GM06990 (cell line): ENCODE results near the gene SPEN.
A peak's percentile ranks its signal among the peaks of the same experiment; 100 is the strongest.
"Not testable (repeated sequence)": the region's sequence is repeated elsewhere in the genome, so short reads cannot be mapped to it uniquely, and the experiment has no call there.

Experiments used
- DNase-seq: peaks from one replicate; pipeline ENCODE4 v3.0.0-alpha.2; 2011; ENCODE audit not compliant: insufficient read length; ENCODE audit errors: extremely low read depth
- H3K27me3 ChIP-seq: replicated peaks from 2 replicates; pipeline ENCODE4 v1.6.0; 2011; ENCODE audit warnings: low read length; ENCODE audit not compliant: control insufficient read depth, insufficient read depth
- H3K36me3 ChIP-seq: 2 replicates; pipeline ENCODE4 v1.5.1; 2011; ENCODE audit warnings: low read length; ENCODE audit not compliant: control insufficient read depth, insufficient read depth
- H3K4me3 ChIP-seq: replicated peaks from 2 replicates; pipeline ENCODE4 v1.5.1; 2011; ENCODE audit warnings: low read depth, mild to moderate bottlenecking, control low read depth, low read length
- CTCF ChIP-seq: IDR thresholded peaks from 2 replicates; pipeline ENCODE4 v1.5.1; 2011; ENCODE audit warnings: low read length, control low read depth, mild to moderate bottlenecking, inconsistent platforms; ENCODE audit not compliant: insufficient read depth, poor library complexity, severe bottlenecking

The SPEN gene

DNA sequence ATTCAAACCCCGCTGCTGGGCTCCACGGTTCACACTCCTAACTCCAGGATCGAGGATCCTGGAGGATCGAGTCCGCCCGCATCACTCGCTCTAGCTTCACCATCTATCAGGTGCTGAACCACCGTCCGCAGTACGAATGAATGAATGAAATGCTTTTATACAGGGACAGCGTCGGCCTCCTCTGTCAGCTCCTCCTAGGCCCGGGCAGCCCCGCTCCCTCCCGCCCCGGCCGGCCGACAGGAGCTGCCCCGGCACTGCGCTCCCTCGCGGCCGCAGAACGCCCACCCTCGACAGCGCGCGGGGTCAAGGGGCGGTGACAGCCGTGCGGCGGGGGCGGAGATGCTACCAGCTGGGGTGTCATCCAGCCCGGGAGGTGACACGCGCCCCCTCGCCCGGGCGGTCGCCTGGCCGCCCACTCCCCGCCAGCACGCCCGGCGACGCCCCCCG lies 127.9 kb downstream of the SPEN start:
- H3K4me3 ChIP-seq, result peak overlapping the region; percentile 83
- H3K36me3 ChIP-seq, result peaks cover 8% of the 10 kb centered on the region
- DNase-seq, result peak; percentile 86
- H3K27me3 ChIP-seq, result no peaks in the 10 kb centered on the region
- TF ChIP-seq CTCF, result peak; percentile 9

DNA sequence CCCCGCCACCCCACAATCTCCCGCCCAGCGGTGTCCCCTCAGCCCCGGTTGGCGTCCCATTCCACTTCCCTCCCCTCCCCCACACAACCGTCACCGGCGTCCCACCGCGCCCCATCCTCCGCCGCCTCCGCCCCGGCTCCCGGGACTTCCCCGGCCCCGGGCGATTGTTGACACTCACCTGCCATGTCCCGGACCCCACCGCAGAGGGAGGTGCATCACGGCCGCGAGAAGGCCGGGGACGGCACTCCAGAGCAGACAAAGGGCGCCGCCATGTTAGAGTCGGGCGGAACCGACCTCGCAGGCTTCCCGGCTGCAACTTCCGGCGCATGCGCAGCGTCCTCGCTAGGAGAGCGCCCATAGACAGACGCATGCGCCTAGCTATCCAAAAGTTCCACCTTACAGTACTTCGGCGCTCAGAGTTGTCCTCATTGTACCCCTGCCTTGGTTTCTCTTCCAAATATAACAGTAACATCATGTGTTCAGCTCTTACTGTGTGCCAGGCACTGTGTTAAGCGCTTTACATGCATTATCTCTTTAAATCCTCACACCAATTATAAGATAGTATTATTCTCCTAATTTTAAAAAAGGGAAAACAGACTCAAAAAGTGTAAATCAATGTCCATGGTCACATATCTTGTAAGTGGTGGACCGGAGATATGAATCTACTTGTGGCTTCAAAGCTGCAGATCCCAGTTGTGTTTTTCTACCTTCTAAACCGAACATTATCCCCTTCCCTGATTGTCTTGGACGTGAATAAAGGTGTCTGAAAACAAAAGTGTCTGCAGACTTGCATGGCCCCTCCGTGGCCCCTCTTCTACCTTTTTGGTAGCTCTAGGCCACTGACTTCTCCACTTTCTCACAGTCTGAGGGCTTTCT lies 128.5 kb downstream of the SPEN start, which contains the start of gene ZBTB17:
ZBTB17 (minus strand) TSS at position 297 of the 876 bp plus-strand sequence. CDS start 27,606 bp downstream, outside the sequence.
- DNase-seq, result peak; percentile 92
- Histone ChIP-seq H3K36me3 (peaks cover 8% of the 10 kb centered on the region), H3K4me3 (peak within 1 kb of the TSS; percentile 83), H3K27me3 (no peaks in the 10 kb centered on the region)
- TF ChIP-seq CTCF, result no peak

- not testable (repeated sequence) for H3K27me3 ChIP-seq, H3K4me3 ChIP-seq, H3K36me3 ChIP-seq, DNase-seq
Observed at GRCh38 chr1:15977947-15978346, 130.4 kb downstream of the SPEN start.

DNA sequence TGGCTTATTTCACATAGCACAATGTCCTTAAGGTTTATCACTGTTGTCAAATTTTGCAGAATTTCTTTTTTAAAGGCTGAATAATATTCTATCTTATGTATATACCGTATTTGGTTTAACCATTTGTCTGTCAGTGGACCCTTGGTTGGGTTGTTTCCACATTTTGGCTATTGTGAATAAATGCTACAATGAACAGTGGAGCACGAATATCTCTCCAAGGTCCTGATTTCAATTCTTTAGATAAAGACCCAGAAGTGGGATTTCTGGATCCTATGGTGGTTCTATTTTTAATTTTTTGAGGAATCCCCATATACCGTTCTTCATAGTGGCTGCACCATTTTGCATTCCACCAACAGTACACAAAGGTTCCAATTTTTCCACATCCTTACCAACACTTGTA lies 134.2 kb downstream of the SPEN start:
- no peak for DNase-seq
- no peaks in the 10 kb centered on the region for H3K36me3 ChIP-seq
- no peak overlapping the region for H3K4me3 ChIP-seq
- no peaks in the 10 kb centered on the region for H3K27me3 ChIP-seq
- TF ChIP-seq CTCF, result no peak

GRCh38 chr1:15983275-15983674 lies 135.8 kb downstream of the SPEN start:
- Histone ChIP-seq H3K27me3 (no peaks in the 10 kb centered on the region), H3K36me3 (no peaks in the 10 kb centered on the region), H3K4me3 (no peak overlapping the region)
- TF ChIP-seq CTCF, result no peak
- DNase-seq, result no peak

- H3K27me3 ChIP-seq, result no peaks in the 10 kb centered on the region
- no peak for TF ChIP-seq CTCF
- H3K36me3 ChIP-seq, result no peaks in the 10 kb centered on the region
- DNase-seq, result no peak
- H3K4me3 ChIP-seq, result no peak overlapping the region
Observed at GRCh38 chr1:15985611-15986297, 138.2 kb downstream of the SPEN start.
